Osteoblast (primary cell): ENCODE measurements around the gene CLCN1. TPM values are rescaled to one million over a fixed set of nuclear protein-coding genes. Genes with fewer than 3 reads are reported as not detected.

Source experiments
- DNase-seq: peaks from one replicate; pipeline ENCODE4 v3.0.0; 2011; ENCODE audit warnings: low spot score, mixed read lengths; ENCODE audit not compliant: insufficient read length; ENCODE audit errors: missing footprints
- H2AFZ ChIP-seq: 2 replicates; pipeline ENCODE4 v1.6.0; 2011; ENCODE audit warnings: mild to moderate bottlenecking, low read length
- H3K27ac ChIP-seq: 2 replicates; pipeline ENCODE4 v1.5.1; 2011; ENCODE audit warnings: mild to moderate bottlenecking, low read depth, low read length, moderate library complexity
- H3K27me3 ChIP-seq: 2 replicates; pipeline ENCODE4 v1.6.0; 2012; ENCODE audit warnings: mild to moderate bottlenecking, control low read depth, inconsistent platforms, low read length, moderate library complexity; ENCODE audit not compliant: insufficient read depth
- H3K36me3 ChIP-seq: 2 replicates; pipeline ENCODE4 v1.5.1; 2011; ENCODE audit warnings: mild to moderate bottlenecking, low read length, control low read depth, moderate library complexity; ENCODE audit not compliant: insufficient read depth
- H3K4me1 ChIP-seq: 2 replicates; pipeline ENCODE4 v1.5.1; 2011; ENCODE audit warnings: mild to moderate bottlenecking, low read length, control low read depth, moderate library complexity; ENCODE audit not compliant: insufficient read depth
- H3K4me2 ChIP-seq: 2 replicates; pipeline ENCODE4 v1.6.0; 2011; ENCODE audit warnings: mild to moderate bottlenecking, low read length; ENCODE audit not compliant: insufficient read depth
- H3K4me3 ChIP-seq: fragments of 200-600 bp; sonication (generic); 3 replicates; pipeline ENCODE4 v1.5.1; 2012; ENCODE audit warnings: mild to moderate bottlenecking, low read length, inconsistent platforms; ENCODE audit not compliant: insufficient read depth
- H3K79me2 ChIP-seq: 2 replicates; pipeline ENCODE4 v1.6.0; 2012; ENCODE audit warnings: mild to moderate bottlenecking, low read length, control low read depth, inconsistent platforms; ENCODE audit not compliant: insufficient read depth
- H3K9me3 ChIP-seq: 2 replicates; pipeline ENCODE4 v1.5.1; 2011; ENCODE audit warnings: low read depth, low read length, control low read depth
- H4K20me1 ChIP-seq: 2 replicates; pipeline ENCODE4 v1.6.0; 2012; ENCODE audit warnings: mild to moderate bottlenecking, low read length, control low read depth; ENCODE audit not compliant: insufficient read depth
- CTCF ChIP-seq: IDR thresholded peaks from 2 replicates; pipeline ENCODE4 v1.5.1; 2011; ENCODE audit warnings: mild to moderate bottlenecking, low read depth, low read length, moderate library complexity; ENCODE audit errors: extremely low read depth
- total RNA-seq: library from RNA; depleted of rRNA; stranded (reverse); fragments of >200 nt; gene quantifications from 2 replicates; pipeline ENCODE4 v1.2.3, GENCODE V29; 2012

Gene CLCN1
- total RNA-seq, 1 donor = under 0.01 TPM

DNA sequence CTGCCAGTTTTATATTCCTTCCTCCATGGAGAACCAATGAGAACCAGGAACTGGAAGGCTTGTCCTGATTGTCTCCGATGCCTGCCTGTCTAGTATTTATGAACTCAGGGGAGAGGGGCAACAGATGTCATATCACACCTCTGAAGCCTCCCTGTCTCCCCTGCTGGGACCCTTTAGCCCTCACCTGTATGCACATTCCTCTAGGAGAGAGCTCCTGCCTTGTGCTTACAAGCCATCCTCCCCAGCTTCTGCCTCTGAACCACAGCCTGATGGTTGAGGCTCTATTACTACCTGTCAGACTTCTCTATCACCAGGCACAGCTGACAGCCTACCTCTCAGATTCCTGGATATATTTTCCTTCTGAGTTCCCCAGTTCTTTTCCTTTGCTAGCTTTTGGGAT is 52.5 kb downstream of the CLCN1 start:
- no peak overlapping the region for H3K4me2 ChIP-seq
- peaks cover 18% of the 10 kb centered on the region for H3K27me3 ChIP-seq
- no peak overlapping the region for H3K27ac ChIP-seq
- peaks cover 6% of the 10 kb centered on the region for H3K4me1 ChIP-seq
- peak; percentile 49 for DNase-seq
- H2AFZ ChIP-seq = no peak overlapping the region
- H3K9me3 ChIP-seq = no peaks in the 10 kb centered on the region
- no peak overlapping the region for H3K4me3 ChIP-seq
- H3K79me2 ChIP-seq = no peaks in the 10 kb centered on the region
- no peak for TF ChIP-seq CTCF
- H4K20me1 ChIP-seq = no peaks in the 10 kb centered on the region
- no peaks in the 10 kb centered on the region for H3K36me3 ChIP-seq

DNA sequence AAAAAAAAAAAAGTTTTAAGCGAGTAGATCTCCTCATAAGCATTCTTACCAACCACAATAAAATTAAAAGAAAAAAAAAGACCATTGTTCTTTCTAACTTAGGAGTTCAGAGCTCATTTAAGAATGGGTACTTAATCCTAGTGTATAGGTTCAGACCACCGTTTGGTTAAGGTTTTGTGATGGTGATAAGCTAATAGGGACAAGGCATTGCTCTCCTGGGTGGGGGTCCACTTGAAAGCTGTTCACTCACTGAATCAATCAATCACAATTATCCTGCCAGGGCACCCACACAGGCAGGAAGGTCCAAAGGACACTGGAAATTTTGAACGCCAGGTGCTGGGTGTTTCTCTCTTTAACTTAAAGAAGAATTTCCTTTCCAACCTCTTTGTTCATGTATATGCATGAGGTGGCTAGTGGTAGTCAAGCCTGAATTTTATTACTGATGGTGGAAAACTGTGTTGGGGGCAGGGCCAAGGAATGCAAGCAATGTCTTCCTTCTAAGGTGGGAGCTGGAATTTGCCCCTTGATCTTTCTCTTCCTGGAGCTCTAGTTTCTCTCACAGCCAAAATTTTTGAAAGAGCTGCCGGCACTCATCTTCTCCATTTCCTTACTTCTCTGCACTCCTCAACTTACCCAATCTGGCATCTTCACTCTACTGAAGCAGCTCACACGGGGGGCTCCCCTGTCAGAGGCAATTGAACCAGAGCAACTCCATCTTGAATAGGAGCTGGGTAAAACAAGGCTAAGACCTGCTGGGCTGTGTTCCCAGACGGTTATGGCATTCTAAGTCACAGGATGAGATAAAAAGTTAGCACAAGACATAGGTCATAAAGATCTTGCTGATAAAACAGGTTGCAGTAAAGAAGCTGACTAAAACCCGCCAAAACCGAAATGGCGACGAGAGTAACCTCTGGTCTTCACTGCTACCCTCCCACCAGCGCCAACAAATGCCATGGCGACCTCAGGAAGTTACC is 54.1 kb downstream of the CLCN1 start:
- no peak overlapping the region for H2AFZ ChIP-seq
- H3K36me3 ChIP-seq = no peaks in the 10 kb centered on the region
- no peak overlapping the region for H3K4me2 ChIP-seq
- no peaks in the 10 kb centered on the region for H3K79me2 ChIP-seq
- H4K20me1 ChIP-seq = no peaks in the 10 kb centered on the region
- peaks cover 8% of the 10 kb centered on the region for H3K4me1 ChIP-seq
- H3K9me3 ChIP-seq = no peaks in the 10 kb centered on the region
- H3K4me3 ChIP-seq = no peak overlapping the region
- DNase-seq = peak; percentile 10
- TF ChIP-seq CTCF = no peak
- H3K27ac ChIP-seq = no peak overlapping the region
- peaks cover 2% of the 10 kb centered on the region for H3K27me3 ChIP-seq

- Histone ChIP-seq H3K4me2 (no peak overlapping the region), H3K79me2 (no peaks in the 10 kb centered on the region), H2AFZ (no peak overlapping the region), H3K4me1 (peaks cover 18% of the 10 kb centered on the region), H3K36me3 (no peaks in the 10 kb centered on the region), H4K20me1 (no peaks in the 10 kb centered on the region), H3K27me3 (no peaks in the 10 kb centered on the region), H3K4me3 (no peak overlapping the region), H3K27ac (no peak overlapping the region), H3K9me3 (no peaks in the 10 kb centered on the region)
- DNase-seq = peak; percentile 21
- TF ChIP-seq CTCF = peak; percentile 23
Observed at GRCh38 chr7:143372070-143372469, 56.2 kb downstream of the CLCN1 start.

DNA sequence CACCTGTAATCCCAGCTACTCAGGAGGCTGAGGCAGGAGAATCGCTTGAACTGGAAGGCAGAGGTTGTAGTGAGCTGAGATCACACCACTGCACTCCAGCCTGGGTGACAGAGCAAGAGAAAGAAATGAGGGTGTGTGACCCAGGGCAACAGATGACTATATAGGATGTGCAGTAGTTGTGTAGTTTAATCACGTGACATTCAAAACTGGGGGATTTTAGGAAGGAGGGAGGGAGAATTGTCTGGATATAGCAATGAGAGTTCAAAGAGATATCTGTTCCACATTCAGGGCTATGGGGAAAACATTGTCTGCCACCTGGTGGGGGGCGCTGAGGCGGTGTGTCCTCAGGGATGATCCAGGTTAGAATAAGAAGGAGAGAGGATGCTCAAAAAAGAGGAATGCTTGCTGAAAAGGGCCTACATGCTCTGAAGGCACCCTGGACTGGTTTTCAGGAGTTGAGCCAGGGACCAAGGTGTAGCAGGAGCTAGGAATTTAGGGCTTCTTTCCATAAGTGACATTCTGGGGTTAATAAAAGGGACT is 57.4 kb downstream of the CLCN1 start:
- no peaks in the 10 kb centered on the region for H3K36me3 ChIP-seq
- no peaks in the 10 kb centered on the region for H3K9me3 ChIP-seq
- no peak for TF ChIP-seq CTCF
- peak; percentile 10 for DNase-seq
- no peaks in the 10 kb centered on the region for H4K20me1 ChIP-seq
- H3K79me2 ChIP-seq = no peaks in the 10 kb centered on the region
- H3K4me1 ChIP-seq = peaks cover 23% of the 10 kb centered on the region
- no peak overlapping the region for H2AFZ ChIP-seq
- no peak overlapping the region for H3K4me3 ChIP-seq
- H3K27me3 ChIP-seq = no peaks in the 10 kb centered on the region
- H3K4me2 ChIP-seq = no peak overlapping the region
- H3K27ac ChIP-seq = no peak overlapping the region
